ENCODE measurements around the gene DIO3.

DNA sequence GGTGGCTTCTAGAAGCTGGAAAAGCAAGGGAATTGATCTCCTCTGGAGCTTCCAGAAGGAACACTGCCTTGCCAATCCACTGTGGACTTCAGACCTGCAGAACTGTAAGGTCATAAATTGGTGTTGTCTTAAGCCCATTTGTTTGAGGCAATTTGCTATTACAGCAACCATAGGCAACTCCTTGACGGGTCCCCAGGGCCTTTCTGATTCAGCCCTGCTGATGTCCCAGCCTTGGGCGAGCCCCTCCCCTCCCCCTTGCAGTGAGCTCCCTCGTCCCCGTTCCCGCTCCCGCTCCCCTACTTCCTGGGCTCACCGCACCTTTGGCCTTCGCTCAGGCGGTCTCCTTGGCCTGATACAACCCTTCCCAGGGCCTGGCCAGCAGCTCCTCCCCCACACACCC, 18.9 kb upstream of the DIO3 start:
- TF ChIP-seq, protein P1, sequence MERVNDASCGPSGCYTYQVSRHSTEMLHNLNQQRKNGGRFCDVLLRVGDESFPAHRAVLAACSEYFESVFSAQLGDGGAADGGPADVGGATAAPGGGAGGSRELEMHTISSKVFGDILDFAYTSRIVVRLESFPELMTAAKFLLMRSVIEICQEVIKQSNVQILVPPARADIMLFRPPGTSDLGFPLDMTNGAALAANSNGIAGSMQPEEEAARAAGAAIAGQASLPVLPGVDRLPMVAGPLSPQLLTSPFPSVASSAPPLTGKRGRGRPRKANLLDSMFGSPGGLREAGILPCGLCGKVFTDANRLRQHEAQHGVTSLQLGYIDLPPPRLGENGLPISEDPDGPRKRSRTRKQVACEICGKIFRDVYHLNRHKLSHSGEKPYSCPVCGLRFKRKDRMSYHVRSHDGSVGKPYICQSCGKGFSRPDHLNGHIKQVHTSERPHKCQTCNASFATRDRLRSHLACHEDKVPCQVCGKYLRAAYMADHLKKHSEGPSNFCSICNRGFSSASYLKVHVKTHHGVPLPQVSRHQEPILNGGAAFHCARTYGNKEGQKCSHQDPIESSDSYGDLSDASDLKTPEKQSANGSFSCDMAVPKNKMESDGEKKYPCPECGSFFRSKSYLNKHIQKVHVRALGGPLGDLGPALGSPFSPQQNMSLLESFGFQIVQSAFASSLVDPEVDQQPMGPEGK (CRISPR knock-in tag; IDR thresholded peaks at IDR 0.05; ENCODE audit: borderline replicate concordance), result no peak
- no peak for TF ChIP-seq ZFP30 (CRISPR knock-in tag; IDR thresholded peaks at IDR 0.05)
- TF ChIP-seq CSRNP3 (CRISPR knock-in tag; IDR thresholded peaks at IDR 0.05), result no peak

All from SK-N-SH treated with all-trans-retinoic acid at 6 μM for 48 hours (cell line).